Kidney (tissue), 14 donors: ENCODE data around the gene KCNAB1. TPM values are rescaled to one million over a fixed set of nuclear protein-coding genes. Genes with fewer than 3 reads are reported as not detected.

Experiments
- DNase-seq, 5 donors: peaks; one replicate each; pipeline ENCODE4 v3.0.0-alpha.2; 2013 to 2020
- FAIRE-seq: peaks from 2 replicates; lab custom pipeline; 2012; peaks lifted over from hg19 to GRCh38; lab: Jason Lieb, UNC
- H3K27ac ChIP-seq, 2 donors: one replicate each; pipeline ENCODE4 v1.7.0; 2013; ENCODE audit warnings: low read depth in 2 of 2, low read length in 2 of 2, inconsistent platforms in 1 of 2
- H3K27me3 ChIP-seq: one replicate; pipeline ENCODE4 v1.7.1; 2013; ENCODE audit warnings: low read length, inconsistent platforms; ENCODE audit not compliant: control insufficient read depth, insufficient read depth
- H3K36me3 ChIP-seq, 3 donors: one replicate each; pipeline versions ENCODE4 v1.7.0 to v1.7.1; 2013; ENCODE audit warnings: low read length in 3 of 3, control low read depth in 1 of 3, inconsistent platforms in 1 of 3; ENCODE audit not compliant: insufficient read depth in 3 of 3, control insufficient read depth in 2 of 3
- H3K4me1 ChIP-seq, 3 donors: one replicate each; pipeline versions ENCODE4 v1.7.0 to v1.7.1; 2013; ENCODE audit warnings: low read length in 3 of 3, inconsistent platforms in 1 of 3, low read depth in 1 of 3; ENCODE audit not compliant: control insufficient read depth in 2 of 3, insufficient read depth in 2 of 3
- H3K4me3 ChIP-seq, 3 donors: one replicate each; pipeline versions ENCODE4 v1.7.0 to v1.8.1; 2013; ENCODE audit warnings: low read length in 3 of 3, control low read depth in 1 of 3, inconsistent platforms in 1 of 3
- H3K9ac ChIP-seq, 3 donors: one replicate each; pipeline versions ENCODE4 v1.7.0 to v1.7.1; 2013; ENCODE audit warnings: low read length in 3 of 3, control low read depth in 1 of 3, inconsistent platforms in 1 of 3
- H3K9me3 ChIP-seq, 3 donors: one replicate each; pipeline versions ENCODE4 v1.7.0 to v1.7.1; 2013; ENCODE audit warnings: low read length in 3 of 3, control low read depth in 1 of 3, inconsistent platforms in 1 of 3; ENCODE audit not compliant: control insufficient read depth in 2 of 3, insufficient read depth in 1 of 3
- intact Hi-C: fragments of 100-400 bp; cut with DNase I; formaldehyde crosslinking; loops from one replicate; pipeline ENCODE4 v1.11.1; 2022
- polyA plus RNA-seq: library from polyadenylated mRNA; stranded (reverse); fragments of 350-450 nt; fragmentation: Illumina TruSeq; extraction: RNeasy Lipid Tissue Mini Kit (QIAGEN cat#74804); gene quantifications from one replicate; pipeline ENCODE4 v1.2.3, GENCODE V29; 2014; ENCODE audit warnings: low read depth, low replicate concordance; ENCODE audit not compliant: insufficient read depth
- total RNA-seq: library from RNA; stranded (reverse); fragmentation: NEBNext Ultra II Directional; extraction: Animal tissue kit (Norgen Biotek cat#: 25700); gene quantifications from one replicate; pipeline ENCODE4 v1.2.1, GENCODE V29; 2021
- TF ChIP-seq, protein P1 (sequence below): IDR thresholded peaks from 3 replicates; pipeline ENCODE4 v1.5.1; 2012; ENCODE audit warnings: mild to moderate bottlenecking, moderate library complexity, borderline replicate concordance; ENCODE audit not compliant: insufficient read depth; ENCODE audit errors: extremely low read depth
- donor health status: control.
- donor health status: control.
- donor health status: control.
- donor health status: control.
- donor health status: control.
- donor health status: DM: yes; HTN: yes; CAD: no.
- donor health status: Normal renal cell carcinoma (clear cell type).

Gene KCNAB1
- total and polyA plus RNA-seq, 2 donors from 2014 or later = 1.7 to 6.6 TPM

DNA sequence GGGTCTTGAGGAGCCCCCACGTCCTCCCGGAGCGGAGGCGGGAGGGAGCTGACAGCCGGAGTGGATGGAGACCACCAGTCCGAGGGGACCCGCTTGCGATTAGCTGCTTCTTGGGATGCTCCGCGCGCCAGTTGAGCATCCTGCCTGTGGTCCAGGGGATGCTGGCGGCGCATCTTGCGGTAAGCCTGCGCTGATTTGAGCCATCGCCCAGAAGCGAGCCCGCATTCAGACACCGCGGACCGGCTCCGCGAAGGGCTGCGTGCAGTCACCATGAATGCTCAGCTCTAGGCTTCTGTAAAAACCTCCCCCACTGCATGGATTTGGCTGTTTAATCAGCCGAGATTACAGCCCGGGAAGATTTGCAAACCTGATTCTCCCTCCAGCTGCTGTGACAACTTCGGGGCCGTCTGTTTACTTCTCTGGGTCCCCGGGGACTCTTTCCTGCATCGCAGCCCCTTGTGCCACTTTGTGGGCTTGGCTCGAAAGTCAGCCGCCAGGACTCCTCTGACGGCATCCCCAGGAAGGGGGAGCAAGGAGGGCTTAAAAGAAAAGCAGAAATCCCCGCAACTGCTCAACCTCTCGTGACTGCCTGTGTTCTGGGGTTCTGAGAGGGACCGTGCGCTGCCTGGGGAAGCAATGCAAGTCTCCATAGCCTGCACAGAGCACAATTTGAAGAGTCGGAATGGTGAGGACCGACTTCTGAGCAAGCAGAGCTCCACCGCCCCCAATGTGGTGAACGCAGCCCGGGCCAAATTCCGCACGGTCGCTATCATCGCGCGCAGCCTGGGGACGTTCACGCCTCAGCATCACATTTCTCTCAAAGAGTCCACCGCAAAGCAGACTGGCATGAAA lies 171.1 kb downstream of the KCNAB1 start:
- Histone ChIP-seq H3K9me3 (no peaks in the 10 kb centered on the region), H3K4me3 (peak overlapping the region in 2 of 3 donors; percentile 34 to 43), H3K36me3 (no peaks in the 10 kb centered on the region), H3K4me1 (no peaks in the 10 kb centered on the region), H3K9ac (no peak overlapping the region), H3K27me3 (peaks cover 17% of the 10 kb centered on the region), H3K27ac (no peak overlapping the region)
- DNase-seq (peak; percentile 16 to 69 (median 35)), FAIRE-seq (no peak)
- TF ChIP-seq, protein P1, sequence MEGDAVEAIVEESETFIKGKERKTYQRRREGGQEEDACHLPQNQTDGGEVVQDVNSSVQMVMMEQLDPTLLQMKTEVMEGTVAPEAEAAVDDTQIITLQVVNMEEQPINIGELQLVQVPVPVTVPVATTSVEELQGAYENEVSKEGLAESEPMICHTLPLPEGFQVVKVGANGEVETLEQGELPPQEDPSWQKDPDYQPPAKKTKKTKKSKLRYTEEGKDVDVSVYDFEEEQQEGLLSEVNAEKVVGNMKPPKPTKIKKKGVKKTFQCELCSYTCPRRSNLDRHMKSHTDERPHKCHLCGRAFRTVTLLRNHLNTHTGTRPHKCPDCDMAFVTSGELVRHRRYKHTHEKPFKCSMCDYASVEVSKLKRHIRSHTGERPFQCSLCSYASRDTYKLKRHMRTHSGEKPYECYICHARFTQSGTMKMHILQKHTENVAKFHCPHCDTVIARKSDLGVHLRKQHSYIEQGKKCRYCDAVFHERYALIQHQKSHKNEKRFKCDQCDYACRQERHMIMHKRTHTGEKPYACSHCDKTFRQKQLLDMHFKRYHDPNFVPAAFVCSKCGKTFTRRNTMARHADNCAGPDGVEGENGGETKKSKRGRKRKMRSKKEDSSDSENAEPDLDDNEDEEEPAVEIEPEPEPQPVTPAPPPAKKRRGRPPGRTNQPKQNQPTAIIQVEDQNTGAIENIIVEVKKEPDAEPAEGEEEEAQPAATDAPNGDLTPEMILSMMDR = no peak
- intact Hi-C loops = no loop called here

DNA sequence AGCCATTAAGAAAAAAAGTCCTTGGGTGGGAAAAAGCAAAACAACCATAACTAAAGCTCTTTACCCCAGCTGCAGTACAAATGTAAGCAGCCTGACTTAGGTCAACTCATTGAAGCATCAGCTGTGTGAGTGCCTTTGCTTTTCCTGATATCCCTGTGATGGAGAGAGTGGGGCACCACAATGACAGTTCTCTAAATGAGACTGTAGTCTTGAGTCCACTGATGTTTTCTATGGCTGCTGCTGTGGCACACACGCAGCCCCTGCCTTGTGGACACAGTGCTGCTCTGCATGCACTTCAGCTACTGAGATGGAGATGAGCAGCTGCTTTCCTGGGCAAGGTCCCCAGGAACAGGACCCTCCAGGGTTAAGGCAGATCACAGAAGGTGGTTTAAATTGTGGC lies 173.2 kb downstream of the KCNAB1 start:
- H3K27ac ChIP-seq = no peak overlapping the region
- intact Hi-C loops = no loop called here
- no peak overlapping the region for H3K9ac ChIP-seq
- H3K4me3 ChIP-seq = no peak overlapping the region
- TF ChIP-seq, protein P1 = no peak
- no peaks in the 10 kb centered on the region for H3K9me3 ChIP-seq
- DNase-seq (no peak), FAIRE-seq (no peak)
- no peaks in the 10 kb centered on the region for H3K4me1 ChIP-seq
- H3K36me3 ChIP-seq = no peaks in the 10 kb centered on the region
- H3K27me3 ChIP-seq = peaks cover 17% of the 10 kb centered on the region

- Histone ChIP-seq H3K36me3 (no peaks in the 10 kb centered on the region), H3K27ac (no peak overlapping the region), H3K9ac (no peak overlapping the region), H3K27me3 (no peaks in the 10 kb centered on the region), H3K4me3 (no peak overlapping the region), H3K4me1 (no peaks in the 10 kb centered on the region), H3K9me3 (no peaks in the 10 kb centered on the region)
- TF ChIP-seq, protein P1 = no peak
- FAIRE-seq (no peak), DNase-seq (no peak)
- intact Hi-C loops = no loop called here
These were observed 177.2 kb downstream of the KCNAB1 start for GRCh38 chr3:156297582-156297981.
